ENCODE measurements around the gene ZSCAN30.

The ZSCAN30 gene

DNA sequence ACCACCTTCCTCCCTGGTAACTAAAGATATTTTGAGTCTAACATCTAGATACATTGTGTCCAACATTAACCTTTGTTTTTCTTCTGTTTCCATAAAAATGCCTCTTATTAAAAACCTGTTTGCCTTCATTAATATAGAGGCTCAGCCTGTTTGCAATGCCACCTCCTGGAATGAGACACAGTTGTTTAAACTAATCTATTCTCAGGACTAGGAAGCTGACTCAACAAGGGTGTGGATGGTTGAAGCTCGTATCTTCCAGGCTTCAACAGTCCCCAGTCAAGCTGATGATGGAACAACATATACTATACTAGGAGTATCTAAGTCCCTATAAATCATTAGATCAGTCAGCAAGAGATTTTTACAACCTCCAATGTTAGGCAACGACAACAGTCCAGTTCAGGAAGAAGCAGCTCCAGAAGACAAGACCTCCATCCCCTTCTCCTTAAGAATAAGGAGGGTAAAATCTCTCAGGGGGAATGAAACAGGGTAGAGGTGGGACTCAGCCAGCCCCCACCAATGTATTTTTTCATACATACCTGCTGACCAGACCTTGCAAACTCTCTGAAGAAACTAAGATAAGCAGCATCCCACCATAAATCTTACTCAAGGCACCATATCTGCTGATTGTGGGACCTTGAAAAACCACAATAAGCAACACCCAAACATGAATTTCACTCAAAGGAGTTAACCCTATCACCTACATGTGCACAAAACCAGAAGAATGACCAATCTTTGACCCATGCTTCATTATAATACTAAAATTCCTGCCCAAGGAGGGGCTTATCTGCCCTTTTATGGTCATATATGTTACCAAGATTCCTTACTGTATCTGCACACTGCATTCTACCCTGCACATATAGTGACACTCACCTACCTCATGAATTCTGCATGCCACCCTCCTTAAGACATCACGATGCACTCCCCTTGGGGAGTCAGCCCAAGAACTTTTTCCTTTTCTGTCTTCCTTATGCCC is 32.7 kb upstream of the ZSCAN30 start:
- H3K4me3 ChIP-seq (ENCODE audit: severe bottlenecking): no peak overlapping the region
- TF ChIP-seq, protein P1, sequence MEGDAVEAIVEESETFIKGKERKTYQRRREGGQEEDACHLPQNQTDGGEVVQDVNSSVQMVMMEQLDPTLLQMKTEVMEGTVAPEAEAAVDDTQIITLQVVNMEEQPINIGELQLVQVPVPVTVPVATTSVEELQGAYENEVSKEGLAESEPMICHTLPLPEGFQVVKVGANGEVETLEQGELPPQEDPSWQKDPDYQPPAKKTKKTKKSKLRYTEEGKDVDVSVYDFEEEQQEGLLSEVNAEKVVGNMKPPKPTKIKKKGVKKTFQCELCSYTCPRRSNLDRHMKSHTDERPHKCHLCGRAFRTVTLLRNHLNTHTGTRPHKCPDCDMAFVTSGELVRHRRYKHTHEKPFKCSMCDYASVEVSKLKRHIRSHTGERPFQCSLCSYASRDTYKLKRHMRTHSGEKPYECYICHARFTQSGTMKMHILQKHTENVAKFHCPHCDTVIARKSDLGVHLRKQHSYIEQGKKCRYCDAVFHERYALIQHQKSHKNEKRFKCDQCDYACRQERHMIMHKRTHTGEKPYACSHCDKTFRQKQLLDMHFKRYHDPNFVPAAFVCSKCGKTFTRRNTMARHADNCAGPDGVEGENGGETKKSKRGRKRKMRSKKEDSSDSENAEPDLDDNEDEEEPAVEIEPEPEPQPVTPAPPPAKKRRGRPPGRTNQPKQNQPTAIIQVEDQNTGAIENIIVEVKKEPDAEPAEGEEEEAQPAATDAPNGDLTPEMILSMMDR (IDR thresholded peaks at IDR 0.05; ENCODE audit: poor library complexity, severe bottlenecking): no peak
- no peak overlapping the region for H3K27ac ChIP-seq (ENCODE audit: poor library complexity, severe bottlenecking)
- H3K27me3 ChIP-seq (ENCODE audit: insufficient read depth, poor library complexity, severe bottlenecking): no peaks in the 10 kb centered on the region
- H3K9me3 ChIP-seq (ENCODE audit: severe bottlenecking): no peaks in the 10 kb centered on the region
- H3K4me1 ChIP-seq (ENCODE audit: insufficient read depth, poor library complexity, severe bottlenecking): no peaks in the 10 kb centered on the region
- DNase-seq (ENCODE audit: low spot score) (no peak), ATAC-seq (ENCODE audit: low read depth) (peak; percentile 61; the same call in 2 of the 3 replicates)
- no peaks in the 10 kb centered on the region for H3K36me3 ChIP-seq (ENCODE audit: low read depth)

DNA sequence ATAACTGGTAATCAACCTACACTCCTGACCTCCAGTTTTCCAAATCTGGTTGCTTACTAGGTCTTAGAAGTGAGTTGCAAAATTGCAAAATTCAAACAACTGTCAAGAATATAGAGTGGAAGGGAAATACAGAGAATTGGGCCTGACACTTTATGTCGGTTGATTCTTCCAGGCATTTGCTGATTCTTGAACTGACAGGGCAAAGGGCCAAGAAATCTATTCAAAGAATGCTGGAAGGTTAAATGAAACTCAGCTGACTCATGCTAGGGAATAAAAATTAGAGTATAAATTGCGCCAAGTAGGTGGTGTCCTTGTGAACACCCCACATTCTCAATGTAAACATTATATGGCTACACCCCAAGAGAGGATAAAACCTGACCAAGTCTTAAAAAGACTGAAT is 21.5 kb upstream of the ZSCAN30 start:
- DNase-seq (ENCODE audit: low spot score): no peak
- TF ChIP-seq, protein P1 (IDR thresholded peaks at IDR 0.05; ENCODE audit: poor library complexity, severe bottlenecking): no peak
- Histone ChIP-seq H3K27me3 (ENCODE audit: insufficient read depth, poor library complexity, severe bottlenecking) (no peaks in the 10 kb centered on the region), H3K36me3 (ENCODE audit: low read depth) (peaks cover 5% of the 10 kb centered on the region), H3K4me1 (ENCODE audit: insufficient read depth, poor library complexity, severe bottlenecking) (no peaks in the 10 kb centered on the region), H3K27ac (ENCODE audit: poor library complexity, severe bottlenecking) (no peak overlapping the region), H3K9me3 (ENCODE audit: severe bottlenecking) (peaks cover 15% of the 10 kb centered on the region), H3K4me3 (ENCODE audit: severe bottlenecking) (no peak overlapping the region)
- ATAC-seq (ENCODE audit: low read depth): peak; percentile 42

DNA sequence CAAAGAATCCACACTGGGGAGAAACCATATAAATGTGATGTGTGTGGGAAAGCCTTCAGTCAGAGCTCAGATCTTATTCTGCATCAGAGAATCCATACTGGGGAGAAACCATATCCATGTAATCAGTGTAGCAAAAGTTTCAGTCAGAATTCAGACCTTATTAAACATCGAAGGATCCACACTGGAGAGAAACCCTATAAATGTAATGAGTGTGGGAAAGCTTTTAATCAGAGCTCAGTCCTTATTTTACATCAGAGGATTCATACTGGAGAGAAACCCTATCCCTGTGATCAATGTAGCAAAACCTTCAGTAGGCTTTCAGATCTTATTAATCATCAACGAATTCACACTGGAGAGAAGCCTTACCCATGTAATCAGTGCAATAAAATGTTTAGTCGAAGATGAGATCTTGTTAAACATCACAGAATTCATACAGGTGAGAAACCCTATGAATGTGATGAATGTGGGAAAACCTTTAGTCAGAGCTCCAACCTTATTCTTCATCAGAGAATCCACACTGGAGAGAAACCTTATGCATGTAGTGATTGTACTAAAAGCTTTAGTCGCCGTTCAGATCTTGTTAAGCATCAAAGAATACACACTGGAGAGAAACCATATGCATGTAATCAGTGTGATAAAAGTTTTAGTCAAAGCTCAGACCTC is 16.7 kb upstream of the ZSCAN30 start:
- H3K36me3 ChIP-seq (ENCODE audit: low read depth): peaks cover 30% of the 10 kb centered on the region
- H3K4me1 ChIP-seq (ENCODE audit: insufficient read depth, poor library complexity, severe bottlenecking): no peaks in the 10 kb centered on the region
- TF ChIP-seq, protein P1 (IDR thresholded peaks at IDR 0.05; ENCODE audit: poor library complexity, severe bottlenecking): no peak
- DNase-seq (ENCODE audit: low spot score): no peak
- no peak overlapping the region for H3K4me3 ChIP-seq (ENCODE audit: severe bottlenecking)
- no peak overlapping the region for H3K27ac ChIP-seq (ENCODE audit: poor library complexity, severe bottlenecking)
- H3K27me3 ChIP-seq (ENCODE audit: insufficient read depth, poor library complexity, severe bottlenecking): no peaks in the 10 kb centered on the region
- peaks cover 40% of the 10 kb centered on the region for H3K9me3 ChIP-seq (ENCODE audit: severe bottlenecking)
- ATAC-seq (ENCODE audit: low read depth): no peak

DNA sequence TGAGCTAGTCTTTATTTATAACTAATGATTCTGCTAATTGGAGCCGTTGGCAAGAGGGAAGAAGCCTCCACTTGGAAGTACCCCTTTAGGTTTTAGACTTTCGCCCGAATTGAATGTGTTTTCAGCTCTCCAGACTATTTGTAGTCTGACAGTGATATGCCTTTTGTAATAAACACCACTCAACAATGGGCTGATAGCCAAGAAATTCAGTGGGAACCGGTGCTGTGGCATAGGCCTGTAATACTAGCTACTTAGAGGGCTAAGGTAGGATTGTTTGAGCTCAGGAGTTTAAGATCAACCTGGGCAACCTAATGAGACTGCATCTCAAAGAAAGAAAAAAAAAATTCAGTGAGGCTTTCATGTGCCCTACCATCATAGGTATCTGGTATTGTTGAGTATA is 13.6 kb upstream of the ZSCAN30 start:
- DNase-seq (ENCODE audit: low spot score) (no peak), ATAC-seq (ENCODE audit: low read depth) (no peak)
- peaks cover 51% of the 10 kb centered on the region for H3K36me3 ChIP-seq (ENCODE audit: low read depth)
- TF ChIP-seq, protein P1 (IDR thresholded peaks at IDR 0.05; ENCODE audit: poor library complexity, severe bottlenecking): no peak
- peaks cover 47% of the 10 kb centered on the region for H3K9me3 ChIP-seq (ENCODE audit: severe bottlenecking)
- H3K27ac ChIP-seq (ENCODE audit: poor library complexity, severe bottlenecking): no peak overlapping the region
- H3K27me3 ChIP-seq (ENCODE audit: insufficient read depth, poor library complexity, severe bottlenecking): no peaks in the 10 kb centered on the region
- no peak overlapping the region for H3K4me3 ChIP-seq (ENCODE audit: severe bottlenecking)
- H3K4me1 ChIP-seq (ENCODE audit: insufficient read depth, poor library complexity, severe bottlenecking): no peaks in the 10 kb centered on the region
